ENCODE measurements around the gene ICAM3. TPM values are rescaled to one million over a fixed set of nuclear protein-coding genes. Genes with fewer than 3 reads are reported as not detected.

Gene ICAM3
- total and polyA plus RNA-seq, 10 of the 15 experiments (the other 5 are each of a cell fraction or from before 2014, with no cell fraction given), result 5.5 to 152 (median 90.7) TPM

DNA sequence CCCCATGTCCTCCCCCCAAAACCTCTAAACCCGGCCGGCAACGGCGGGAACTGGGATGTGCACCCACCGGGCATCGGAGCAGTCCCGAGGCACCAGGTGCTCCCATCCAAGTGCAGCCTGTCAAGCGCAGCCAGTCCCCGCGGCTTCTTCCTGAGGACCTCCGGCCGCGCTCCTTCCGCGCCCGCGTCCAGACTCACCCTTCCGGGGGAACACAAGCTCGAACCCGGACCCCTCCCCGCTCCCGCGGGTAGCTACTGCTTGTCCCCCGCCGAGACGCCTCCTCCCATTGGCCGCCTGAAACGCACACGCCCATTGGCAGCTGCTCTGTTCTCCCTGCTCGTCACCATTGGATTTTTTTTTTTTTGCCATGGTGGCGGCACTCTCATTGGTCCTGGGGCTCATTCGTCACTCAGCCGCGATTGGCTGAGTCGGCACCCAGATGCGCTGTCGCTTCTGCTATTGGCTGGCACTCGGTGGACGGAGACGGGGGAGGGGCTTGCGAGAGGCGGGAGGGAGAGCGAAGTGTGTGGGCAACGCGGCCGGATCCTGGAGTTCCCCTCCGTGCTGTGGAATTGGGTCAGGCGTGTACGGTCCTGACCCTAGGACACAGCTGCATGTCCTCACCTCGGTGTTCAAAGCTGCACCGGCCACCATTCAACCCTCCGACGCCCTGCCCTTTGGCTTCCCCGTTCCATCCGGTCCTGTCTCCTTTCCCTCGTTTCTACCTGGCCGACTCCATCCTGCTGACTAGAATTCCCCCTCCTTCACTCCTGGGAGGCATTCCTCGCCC, 41.1 kb upstream of the ICAM3 start, which contains the start of gene TYK2 (continued):
- TF ChIP-seq, protein P1, sequence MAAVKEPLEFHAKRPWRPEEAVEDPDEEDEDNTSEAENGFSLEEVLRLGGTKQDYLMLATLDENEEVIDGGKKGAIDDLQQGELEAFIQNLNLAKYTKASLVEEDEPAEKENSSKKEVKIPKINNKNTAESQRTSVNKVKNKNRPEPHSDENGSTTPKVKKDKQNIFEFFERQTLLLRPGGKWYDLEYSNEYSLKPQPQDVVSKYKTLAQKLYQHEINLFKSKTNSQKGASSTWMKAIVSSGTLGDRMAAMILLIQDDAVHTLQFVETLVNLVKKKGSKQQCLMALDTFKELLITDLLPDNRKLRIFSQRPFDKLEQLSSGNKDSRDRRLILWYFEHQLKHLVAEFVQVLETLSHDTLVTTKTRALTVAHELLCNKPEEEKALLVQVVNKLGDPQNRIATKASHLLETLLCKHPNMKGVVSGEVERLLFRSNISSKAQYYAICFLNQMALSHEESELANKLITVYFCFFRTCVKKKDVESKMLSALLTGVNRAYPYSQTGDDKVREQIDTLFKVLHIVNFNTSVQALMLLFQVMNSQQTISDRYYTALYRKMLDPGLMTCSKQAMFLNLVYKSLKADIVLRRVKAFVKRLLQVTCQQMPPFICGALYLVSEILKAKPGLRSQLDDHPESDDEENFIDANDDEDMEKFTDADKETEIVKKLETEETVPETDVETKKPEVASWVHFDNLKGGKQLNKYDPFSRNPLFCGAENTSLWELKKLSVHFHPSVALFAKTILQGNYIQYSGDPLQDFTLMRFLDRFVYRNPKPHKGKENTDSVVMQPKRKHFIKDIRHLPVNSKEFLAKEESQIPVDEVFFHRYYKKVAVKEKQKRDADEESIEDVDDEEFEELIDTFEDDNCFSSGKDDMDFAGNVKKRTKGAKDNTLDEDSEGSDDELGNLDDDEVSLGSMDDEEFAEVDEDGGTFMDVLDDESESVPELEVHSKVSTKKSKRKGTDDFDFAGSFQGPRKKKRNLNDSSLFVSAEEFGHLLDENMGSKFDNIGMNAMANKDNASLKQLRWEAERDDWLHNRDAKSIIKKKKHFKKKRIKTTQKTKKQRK (IDR thresholded peaks at IDR 0.05; ENCODE audit: low read depth, low read length), result no peak
- TF ChIP-seq ATF3 (IDR thresholded peaks at IDR 0.05; ENCODE audit: borderline replicate concordance, extremely low read depth, low read depth, low read length) (no peak), TCF7 (IDR thresholded peaks at IDR 0.05; ENCODE audit: borderline replicate concordance) (no peak), NR2C1 (IDR thresholded peaks at IDR 0.05) (0 out of 2 replicates have a peak, but pooled peaks have one; percentile 33), GATAD2B (conservative IDR thresholded peaks at IDR 0.05; ENCODE audit: low read depth) (peak; percentile 79; the same call in 1 of the 2 replicates), IKZF1 (conservative IDR thresholded peaks at IDR 0.05) (peak; percentile 93), KDM1A (IDR thresholded peaks at IDR 0.05; ENCODE audit: borderline replicate concordance) (no peak), ASH2L (IDR thresholded peaks at IDR 0.05; ENCODE audit: borderline replicate concordance, low read depth) (no peak), TCF12 (IDR thresholded peaks at IDR 0.05; ENCODE audit: low read depth, low read length) (peak; percentile 93), SUPT20H (IDR thresholded peaks at IDR 0.05; ENCODE audit: borderline replicate concordance, control insufficient read depth, low read depth, low read length) (no peak), BRCA1 (IDR thresholded peaks at IDR 0.05; ENCODE audit: low read depth, low read length) (no peak; the same call in 1 of the 2 replicates), ZNF207 (IDR thresholded peaks at IDR 0.05; ENCODE audit: borderline replicate concordance) (no peak), IRF5 (IDR thresholded peaks at IDR 0.05; ENCODE audit: borderline replicate concordance) (no peak), EP300 (IDR thresholded peaks at IDR 0.05; ENCODE audit: borderline replicate concordance in 1 of 2, control insufficient read depth in 1 of 2, low read depth in 2 of 2, low read length in 2 of 2) (peak; percentile 6 to 55; a peak in 3 of 4 replicates), STAT3 (IDR thresholded peaks at IDR 0.05; ENCODE audit: low read depth, low read length) (no peak), SP1 (IDR thresholded peaks at IDR 0.05; ENCODE audit: low read depth, low read length) (peak; percentile 99), MEF2A (IDR thresholded peaks at IDR 0.05; ENCODE audit: insufficient read depth, low read depth, low read length) (no peak), CHD1 (IDR thresholded peaks at IDR 0.05; ENCODE audit: low read depth, low read length) (no peak), RUNX3 (IDR thresholded peaks at IDR 0.05; ENCODE audit: low read length) (peak; percentile 67), NBN (IDR thresholded peaks at IDR 0.05) (peak; percentile 92), SMAD5 (IDR thresholded peaks at IDR 0.05; ENCODE audit: low read depth) (peak; percentile 77; the same call in 1 of the 2 replicates), SREBF2 (IDR thresholded peaks at IDR 0.05; ENCODE audit: low read length) (peak; percentile 86), EZH2 (IDR thresholded peaks at IDR 0.05; ENCODE audit: borderline replicate concordance, control insufficient read depth, low read depth, low read length) (no peak)
- TF ChIP-seq, protein P2, sequence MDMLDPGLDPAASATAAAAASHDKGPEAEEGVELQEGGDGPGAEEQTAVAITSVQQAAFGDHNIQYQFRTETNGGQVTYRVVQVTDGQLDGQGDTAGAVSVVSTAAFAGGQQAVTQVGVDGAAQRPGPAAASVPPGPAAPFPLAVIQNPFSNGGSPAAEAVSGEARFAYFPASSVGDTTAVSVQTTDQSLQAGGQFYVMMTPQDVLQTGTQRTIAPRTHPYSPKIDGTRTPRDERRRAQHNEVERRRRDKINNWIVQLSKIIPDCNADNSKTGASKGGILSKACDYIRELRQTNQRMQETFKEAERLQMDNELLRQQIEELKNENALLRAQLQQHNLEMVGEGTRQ (IDR thresholded peaks at IDR 0.05; ENCODE audit: borderline replicate concordance, low read depth, low read length), result no peak
